ENCODE results near the gene FN1.

FN1 gene

DNA sequence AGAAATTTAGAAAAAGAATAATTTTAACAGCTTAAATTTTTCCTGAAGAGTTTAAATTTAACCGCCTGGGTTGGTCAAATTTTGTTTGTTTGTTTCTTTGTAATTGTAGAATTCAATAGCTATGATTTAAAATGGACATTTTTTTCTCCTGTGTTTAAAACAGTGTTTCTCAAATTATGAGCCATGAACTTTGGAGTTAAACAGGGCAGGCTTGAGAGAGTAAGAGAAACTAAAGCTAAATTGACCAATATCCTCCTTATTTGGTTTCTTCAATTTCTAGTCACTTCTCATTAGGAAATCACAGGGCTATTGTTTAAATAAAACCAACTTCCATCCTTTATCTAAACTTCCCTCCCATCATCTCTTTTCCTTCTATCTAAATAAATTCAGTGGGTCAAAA lies 21.9 kb downstream of the FN1 start:
- no peaks in the 10 kb centered on the region for H3K27me3 ChIP-seq (replicated peaks; ENCODE audit: insufficient read depth, low read length)
- H4K20me1 ChIP-seq (ENCODE audit: insufficient read depth, low read length): no peaks in the 10 kb centered on the region
- H3K4me2 ChIP-seq (ENCODE audit: low read depth, low read length): no peak overlapping the region
- no peaks in the 10 kb centered on the region for H3K4me1 ChIP-seq (ENCODE audit: low read length)
- no peaks in the 10 kb centered on the region for H3K79me2 ChIP-seq (ENCODE audit: low read length)
- no peak overlapping the region for H3K27ac ChIP-seq (ENCODE audit: low read length)
- H3K36me3 ChIP-seq (replicated peaks; ENCODE audit: insufficient read depth, low read length): no peaks in the 10 kb centered on the region
- H3K4me3 ChIP-seq (ENCODE audit: low read length): no peak overlapping the region
- no peaks in the 10 kb centered on the region for H3K9me3 ChIP-seq (replicated peaks; ENCODE audit: insufficient read depth, low read length)
- H3F3A ChIP-seq (ENCODE audit: insufficient read depth, low read length): no peaks in the 10 kb centered on the region
- H3K9ac ChIP-seq (ENCODE audit: low read length): no peak overlapping the region
- DNase-seq: no peak
- H2AFZ ChIP-seq (ENCODE audit: low read length): no peak overlapping the region
- no peaks in the 10 kb centered on the region for H3K9me2 ChIP-seq (replicated peaks; ENCODE audit: insufficient read depth, low read length)
- TF ChIP-seq, protein P1, sequence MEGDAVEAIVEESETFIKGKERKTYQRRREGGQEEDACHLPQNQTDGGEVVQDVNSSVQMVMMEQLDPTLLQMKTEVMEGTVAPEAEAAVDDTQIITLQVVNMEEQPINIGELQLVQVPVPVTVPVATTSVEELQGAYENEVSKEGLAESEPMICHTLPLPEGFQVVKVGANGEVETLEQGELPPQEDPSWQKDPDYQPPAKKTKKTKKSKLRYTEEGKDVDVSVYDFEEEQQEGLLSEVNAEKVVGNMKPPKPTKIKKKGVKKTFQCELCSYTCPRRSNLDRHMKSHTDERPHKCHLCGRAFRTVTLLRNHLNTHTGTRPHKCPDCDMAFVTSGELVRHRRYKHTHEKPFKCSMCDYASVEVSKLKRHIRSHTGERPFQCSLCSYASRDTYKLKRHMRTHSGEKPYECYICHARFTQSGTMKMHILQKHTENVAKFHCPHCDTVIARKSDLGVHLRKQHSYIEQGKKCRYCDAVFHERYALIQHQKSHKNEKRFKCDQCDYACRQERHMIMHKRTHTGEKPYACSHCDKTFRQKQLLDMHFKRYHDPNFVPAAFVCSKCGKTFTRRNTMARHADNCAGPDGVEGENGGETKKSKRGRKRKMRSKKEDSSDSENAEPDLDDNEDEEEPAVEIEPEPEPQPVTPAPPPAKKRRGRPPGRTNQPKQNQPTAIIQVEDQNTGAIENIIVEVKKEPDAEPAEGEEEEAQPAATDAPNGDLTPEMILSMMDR (IDR thresholded peaks at IDR 0.05; ENCODE audit: low read length): no peak
- TF ChIP-seq EZH2phosphoT487 (IDR thresholded peaks at IDR 0.05; ENCODE audit: low read length): no peak
- no peak for TF ChIP-seq EZH2 (optimal IDR thresholded peaks at IDR 0.05; ENCODE audit: low read depth, low read length)

DNA sequence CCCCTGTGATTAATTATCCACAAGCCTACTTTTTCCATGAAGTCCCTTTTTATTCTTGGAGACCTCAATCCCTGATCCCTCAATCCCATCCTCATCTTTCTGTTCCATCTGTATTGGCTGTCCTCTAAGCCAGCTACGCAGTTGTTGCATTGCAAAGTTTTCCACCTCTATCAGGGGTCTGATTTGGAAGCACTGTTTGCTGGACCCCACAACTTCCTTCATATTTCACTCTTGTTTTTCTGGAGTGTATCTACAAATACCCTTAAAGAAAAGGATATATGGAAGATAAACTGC lies 22.4 kb downstream of the FN1 start:
- Histone ChIP-seq H4K20me1 (ENCODE audit: insufficient read depth, low read length) (no peaks in the 10 kb centered on the region), H3K9me2 (replicated peaks; ENCODE audit: insufficient read depth, low read length) (no peaks in the 10 kb centered on the region), H3K9ac (ENCODE audit: low read length) (no peak overlapping the region), H3K9me3 (replicated peaks; ENCODE audit: insufficient read depth, low read length) (no peaks in the 10 kb centered on the region), H3K4me3 (ENCODE audit: low read length) (no peak overlapping the region), H3K27me3 (replicated peaks; ENCODE audit: insufficient read depth, low read length) (no peaks in the 10 kb centered on the region), H3F3A (ENCODE audit: insufficient read depth, low read length) (no peaks in the 10 kb centered on the region), H3K27ac (ENCODE audit: low read length) (no peak overlapping the region), H3K79me2 (ENCODE audit: low read length) (no peaks in the 10 kb centered on the region), H3K36me3 (replicated peaks; ENCODE audit: insufficient read depth, low read length) (no peaks in the 10 kb centered on the region), H2AFZ (ENCODE audit: low read length) (no peak overlapping the region), H3K4me1 (ENCODE audit: low read length) (no peaks in the 10 kb centered on the region), H3K4me2 (ENCODE audit: low read depth, low read length) (no peak overlapping the region)
- no peak for TF ChIP-seq EZH2 (optimal IDR thresholded peaks at IDR 0.05; ENCODE audit: low read depth, low read length)
- TF ChIP-seq, protein P1 (IDR thresholded peaks at IDR 0.05; ENCODE audit: low read length): no peak
- no peak for TF ChIP-seq EZH2phosphoT487 (IDR thresholded peaks at IDR 0.05; ENCODE audit: low read length)
- no peak for DNase-seq

DNA sequence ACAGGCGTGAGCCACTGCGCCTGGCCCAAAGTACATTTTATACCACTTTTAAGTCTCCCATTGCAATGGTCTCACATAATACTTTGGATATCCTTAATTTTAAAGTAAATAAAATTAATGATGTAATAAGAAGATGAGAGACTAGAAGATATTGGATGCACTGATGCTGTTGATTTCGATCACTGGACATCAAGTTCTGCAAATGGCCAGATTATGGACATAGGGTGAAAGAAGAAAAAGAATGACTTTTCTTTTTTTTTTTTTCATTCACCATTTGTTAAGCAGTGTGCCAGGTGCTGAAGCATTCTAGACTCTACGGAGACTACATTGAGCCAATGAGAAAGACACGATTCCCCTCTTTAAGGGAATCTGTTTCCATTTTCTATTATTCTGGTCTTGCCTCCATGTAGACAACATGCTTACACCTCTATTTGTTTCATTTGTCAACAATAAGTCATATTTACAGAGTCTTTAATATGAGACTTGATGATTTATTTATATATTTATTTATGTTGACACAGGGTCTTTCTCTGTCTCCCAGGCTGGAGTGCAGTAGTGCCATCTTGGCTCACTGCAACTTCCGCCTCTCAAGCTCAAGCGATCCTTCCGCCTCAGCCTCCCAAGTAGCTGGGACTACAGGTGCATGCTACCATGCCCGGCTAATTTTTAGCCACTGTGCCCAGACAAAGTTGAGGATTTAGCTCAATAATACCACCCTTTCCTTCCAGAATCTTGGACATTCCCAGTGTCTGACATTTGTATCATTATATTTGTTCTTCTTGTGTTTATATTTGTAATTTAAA lies 23.7 kb downstream of the FN1 start:
- no peak for DNase-seq
- Histone ChIP-seq H3K4me2 (ENCODE audit: low read depth, low read length) (no peak overlapping the region), H3K27ac (ENCODE audit: low read length) (no peak overlapping the region), H3F3A (ENCODE audit: insufficient read depth, low read length) (no peaks in the 10 kb centered on the region), H3K4me1 (ENCODE audit: low read length) (no peaks in the 10 kb centered on the region), H3K9me3 (replicated peaks; ENCODE audit: insufficient read depth, low read length) (no peaks in the 10 kb centered on the region), H4K20me1 (ENCODE audit: insufficient read depth, low read length) (no peaks in the 10 kb centered on the region), H3K27me3 (replicated peaks; ENCODE audit: insufficient read depth, low read length) (no peaks in the 10 kb centered on the region), H3K9ac (ENCODE audit: low read length) (no peak overlapping the region), H2AFZ (ENCODE audit: low read length) (no peak overlapping the region), H3K4me3 (ENCODE audit: low read length) (no peak overlapping the region), H3K36me3 (replicated peaks; ENCODE audit: insufficient read depth, low read length) (no peaks in the 10 kb centered on the region), H3K9me2 (replicated peaks; ENCODE audit: insufficient read depth, low read length) (no peaks in the 10 kb centered on the region), H3K79me2 (ENCODE audit: low read length) (no peaks in the 10 kb centered on the region)
- TF ChIP-seq EZH2 (optimal IDR thresholded peaks at IDR 0.05; ENCODE audit: low read depth, low read length): no peak
- no peak for TF ChIP-seq EZH2phosphoT487 (IDR thresholded peaks at IDR 0.05; ENCODE audit: low read length)
- TF ChIP-seq, protein P1 (IDR thresholded peaks at IDR 0.05; ENCODE audit: low read length): no peak
